HCT116 (cell line): ENCODE measurements around the gene RHBDF2. TPM values are rescaled to one million over a fixed set of nuclear protein-coding genes. Genes with fewer than 3 reads are reported as not detected.

Experiments
- ATAC-seq: fragments of 200-7000 bp; cut with Tn5 transposase; 2 replicates; pipeline ENCODE4 v1.9.1; 2020; ENCODE audit warnings: mild to moderate bottlenecking, moderate library complexity
- BruUV-seq: library from RNA; stranded (reverse); fragments of 400-500 nt; replicated peaks from 2 replicates; lab custom pipeline; 2021; lab: Mats Ljungman, UMichigan
- CTCF ChIA-PET: fragments of 300-600 bp; sonication (Branson Sonifier 250); formaldehyde crosslinking; loops from one replicate; lab custom pipeline; 2021; ENCODE audit warnings: antibody characterized with exemption; lab: Charles Lee
- POLR2A ChIA-PET: fragments of 300-600, 350-600 bp; sonication (Branson Sonifier 250); formaldehyde crosslinking; loops from one replicate; lab custom pipeline; 2021; ENCODE audit warnings: antibody characterized with exemption; lab: Charles Lee
- RAD21 ChIA-PET, 2 experiments: fragments of 300-600 bp; sonication (Branson Sonifier 250); formaldehyde crosslinking; loops; one replicate each; lab custom pipeline; 2023; ENCODE audit warnings: low total read pairs in 2 of 2; ENCODE audit not compliant: uncharacterized antibody in 2 of 2, unreplicated experiment in 2 of 2, low non-redundant PET in 1 of 2; lab: Charles Lee
- DNase-seq: peaks from one replicate; pipeline ENCODE4 v3.0.0-alpha.2; 2010; ENCODE audit warnings: low read depth, low spot score
- H2AFZ ChIP-seq: fragments of 200-600 bp; shearing (Covaris generic), sonication (generic); 2 replicates; pipeline ENCODE4 v1.6.1; 2017; ENCODE audit warnings: low read depth, mixed run types, mixed read lengths, antibody characterized with exemption, low read length; ENCODE audit not compliant: poor library complexity, severe bottlenecking
- H3K27ac ChIP-seq: 2 replicates; pipeline ENCODE4 v1.5.1; 2012; ENCODE audit warnings: low read depth, low read length
- H3K27me3 ChIP-seq: fragments of 200-600 bp; sonication (generic); 2 replicates; pipeline ENCODE4 v1.6.1; 2016; ENCODE audit warnings: mixed run types, low read length, mixed read lengths; ENCODE audit not compliant: insufficient read depth
- H3K36me3 ChIP-seq, 2 experiments: fragments of 200-500 bp in 1 of 2; fragments of 200-600 bp in 1 of 2; sonication (Bioruptor generic) in 1 of 2; sonication (generic) in 1 of 2; 2 replicates each; pipeline versions ENCODE4 v1.5.1 to v1.6.1; 2014 to 2016; ENCODE audit warnings: low read length in 2 of 2, inconsistent platforms in 1 of 2, mixed read lengths in 1 of 2, mixed run types in 1 of 2; ENCODE audit not compliant: insufficient read depth in 2 of 2, control insufficient read depth in 1 of 2
- H3K4me1 ChIP-seq, 2 experiments: fragments of 200-600 bp in 1 of 2; sonication (generic) in 1 of 2; 2 replicates each; pipeline versions ENCODE4 v1.5.1 to v1.6.1; 2012 to 2017; ENCODE audit warnings: low read length in 2 of 2, inconsistent platforms in 1 of 2, mild to moderate bottlenecking in 1 of 2, mixed read lengths in 1 of 2, mixed run types in 1 of 2, moderate library complexity in 1 of 2; ENCODE audit not compliant: insufficient read depth in 2 of 2, control insufficient read depth in 1 of 2
- H3K4me2 ChIP-seq: fragments of 200-600 bp; sonication (generic); 2 replicates; pipeline ENCODE4 v1.6.1; 2017; ENCODE audit warnings: mixed run types, low read length, mixed read lengths
- H3K4me3 ChIP-seq, 2 experiments: fragments of 200-600 bp in 1 of 2; sonication (generic) in 1 of 2; replicated peaks in 1 of 2; 2 replicates each; pipeline ENCODE4 v1.5.1; 2011 to 2016; ENCODE audit warnings: low read length in 2 of 2, control low read depth in 1 of 2, low read depth in 1 of 2, mild to moderate bottlenecking in 1 of 2, mixed read lengths in 1 of 2, mixed run types in 1 of 2
- H3K79me2 ChIP-seq: fragments of 200-600 bp; sonication (generic); 2 replicates; pipeline ENCODE4 v1.6.1; 2017; ENCODE audit warnings: mild to moderate bottlenecking, mixed run types, low read length, moderate library complexity, mixed read lengths; ENCODE audit not compliant: insufficient read depth
- H3K9ac ChIP-seq: fragments of 200-600 bp; sonication (generic); 2 replicates; pipeline ENCODE4 v1.6.1; 2016; ENCODE audit warnings: low read length, mixed read lengths
- H3K9me2 ChIP-seq: fragments of 200-600 bp; sonication (generic), shearing (Covaris generic); 2 replicates; pipeline ENCODE4 v1.6.1; 2017; ENCODE audit warnings: mixed run types, mild to moderate bottlenecking, moderate library complexity; ENCODE audit not compliant: insufficient read depth
- H3K9me3 ChIP-seq, 2 experiments: fragments of 200-500 bp in 1 of 2; fragments of 200-600 bp in 1 of 2; sonication (Bioruptor generic) in 1 of 2; sonication (generic) in 1 of 2; 2 replicates each; pipeline ENCODE4 v1.6.1; 2014 to 2017; ENCODE audit warnings: low read length in 2 of 2, mixed read lengths in 2 of 2, inconsistent platforms in 1 of 2, low read depth in 1 of 2, mild to moderate bottlenecking in 1 of 2, mixed run types in 1 of 2, moderate library complexity in 1 of 2; ENCODE audit not compliant: control insufficient read depth in 1 of 2, insufficient read depth in 1 of 2
- H4K20me1 ChIP-seq: fragments of 200-600 bp; sonication (generic), shearing (Covaris generic); 2 replicates; pipeline ENCODE4 v1.6.1; 2017; ENCODE audit warnings: mixed run types, mild to moderate bottlenecking, moderate library complexity; ENCODE audit not compliant: insufficient read depth
- CTCF ChIP-seq, 3 experiments: fragments of 200-600 bp in 1 of 3; sonication (generic) in 1 of 3; IDR thresholded peaks in 2 of 3; conservative IDR thresholded peaks in 1 of 3; 2 replicates each; pipeline ENCODE4 v1.5.1; 2012 to 2017; ENCODE audit warnings: low read depth in 2 of 3, low read length in 2 of 3, antibody characterized with exemption in 1 of 3, borderline replicate concordance in 1 of 3, control low read depth in 1 of 3, mild to moderate bottlenecking in 1 of 3, mixed read lengths in 1 of 3, mixed run types in 1 of 3, moderate library complexity in 1 of 3; ENCODE audit not compliant: insufficient read depth in 1 of 3
- FOSL1 ChIP-seq: IDR thresholded peaks from 2 replicates; pipeline ENCODE4 v1.6.1; 2012; ENCODE audit warnings: low read depth
- JUND ChIP-seq: IDR thresholded peaks from 2 replicates; pipeline ENCODE4 v1.6.1; 2012
- POLR2AphosphoS5 ChIP-seq: IDR thresholded peaks from 2 replicates; pipeline ENCODE4 v1.6.1; 2011; ENCODE audit warnings: mild to moderate bottlenecking, low read depth, low read length, moderate library complexity
- REST ChIP-seq: IDR thresholded peaks from 2 replicates; pipeline ENCODE4 v1.6.1; 2012; ENCODE audit warnings: low read depth
- SRF ChIP-seq: IDR thresholded peaks from 2 replicates; pipeline ENCODE4 v1.6.1; 2012; ENCODE audit warnings: low read depth
- TCF7L2 ChIP-seq: IDR thresholded peaks from 2 replicates; pipeline ENCODE4 v1.7.0; 2011; ENCODE audit warnings: borderline replicate concordance, inconsistent platforms; ENCODE audit not compliant: insufficient read depth, insufficient read length; ENCODE audit errors: extremely low read depth
- ZBTB33 ChIP-seq: IDR thresholded peaks from 2 replicates; pipeline ENCODE4 v1.6.1; 2011; ENCODE audit warnings: mild to moderate bottlenecking, low read length, moderate library complexity; ENCODE audit not compliant: insufficient replicate concordance; ENCODE audit errors: extremely low read depth
- intact Hi-C: fragments of 100-400 bp; cut with micrococcal nuclease; formaldehyde crosslinking; loops from 2 replicates; pipeline ENCODE4 v1.10.0; 2022
- total RNA-seq: library from RNA; stranded (reverse); gene quantifications from one replicate; pipeline ENCODE4 v1.2.1, GENCODE V29; 2021; ENCODE audit not compliant: unreplicated experiment

Gene RHBDF2
- total RNA-seq, 1 experiment from 2014 or later, result 61.1 TPM

GRCh38 chr17:76442341-76443338 is 58.6 kb downstream of the RHBDF2 start:
- Histone ChIP-seq H3K27ac (no peak overlapping the region), H3K4me3 (no peak overlapping the region), H3K27me3 (no peaks in the 10 kb centered on the region), H3K36me3 (no peaks in the 10 kb centered on the region), H3K9ac (no peak overlapping the region), H4K20me1 (peaks cover 14% of the 10 kb centered on the region; the same call in 1 of the 2 replicates), H3K4me1 (peaks cover 28 to 58% of the 10 kb centered on the region in 2 experiments), H3K79me2 (peaks cover 100% of the 10 kb centered on the region), H3K9me2 (no peaks in the 10 kb centered on the region), H2AFZ (no peak overlapping the region), H3K4me2 (no peak overlapping the region), H3K9me3 (no peaks in the 10 kb centered on the region)
- DNase-seq, result no peak
- no TSS peak for BruUV-seq
- ChIA-PET CTCF (no interaction called here), POLR2A (interaction anchor here (0.6 kb wide), 1 partner anchor 77 kb away, joined by 3 read pairs; no protein-coding TSS in a partner anchor), RAD21 (no interaction called here)
- no peak for TF ChIP-seq POLR2AphosphoS5
- no peak for TF ChIP-seq SRF
- TF ChIP-seq ZBTB33, result no peak
- TF ChIP-seq REST, result no peak
- TF ChIP-seq TCF7L2, result no peak
- no peak for TF ChIP-seq JUND
- no peak for TF ChIP-seq CTCF (IDR thresholded peaks at IDR 0.05 in 2 of 3, conservative IDR thresholded peaks at IDR 0.05 in 1 of 3; ENCODE audit: borderline replicate concordance in 1 of 3, insufficient read depth in 1 of 3, low read depth in 2 of 3, low read length in 2 of 3)
- TF ChIP-seq FOSL1, result no peak
- no peak for ATAC-seq
- intact Hi-C loops, result no loop called here
